Testis (tissue), 2 donors: ENCODE measurements around the gene SHE.

Experiments
- CTCF ChIP-seq, 3 experiments: fragments of 450-650 bp in 2 of 3; fragments of 200-600 bp in 1 of 3; sonication (generic) in 1 of 3; IDR thresholded peaks; one replicate each; pipeline ENCODE4 v1.5.1; 2016 to 2019; ENCODE audit warnings: antibody characterized with exemption in 3 of 3, mild to moderate bottlenecking in 2 of 3, moderate library complexity in 1 of 3
- POLR2A ChIP-seq: fragments of 450-650 bp; IDR thresholded peaks from one replicate; pipeline ENCODE4 v1.6.1; 2017; ENCODE audit warnings: antibody characterized with exemption, mild to moderate bottlenecking, moderate library complexity

GRCh38 chr1:154536570-154536969, 34.4 kb upstream of the SHE start:
- TF ChIP-seq CTCF (IDR thresholded peaks at IDR 0.05): no peak
- TF ChIP-seq POLR2A: no peak
